ENCODE results near the gene VGLL2.

GRCh38 chr6:117267766-117268534, 2.6 kb downstream of the VGLL2 start:
- TF ChIP-seq CTCF (IDR thresholded peaks at IDR 0.05) (no peak), POLR2A (IDR thresholded peaks at IDR 0.05) (no peak)

Measured in thyroid gland (tissue), 4 donors.